ENCODE results near the gene RPS14.

Gene RPS14

DNA sequence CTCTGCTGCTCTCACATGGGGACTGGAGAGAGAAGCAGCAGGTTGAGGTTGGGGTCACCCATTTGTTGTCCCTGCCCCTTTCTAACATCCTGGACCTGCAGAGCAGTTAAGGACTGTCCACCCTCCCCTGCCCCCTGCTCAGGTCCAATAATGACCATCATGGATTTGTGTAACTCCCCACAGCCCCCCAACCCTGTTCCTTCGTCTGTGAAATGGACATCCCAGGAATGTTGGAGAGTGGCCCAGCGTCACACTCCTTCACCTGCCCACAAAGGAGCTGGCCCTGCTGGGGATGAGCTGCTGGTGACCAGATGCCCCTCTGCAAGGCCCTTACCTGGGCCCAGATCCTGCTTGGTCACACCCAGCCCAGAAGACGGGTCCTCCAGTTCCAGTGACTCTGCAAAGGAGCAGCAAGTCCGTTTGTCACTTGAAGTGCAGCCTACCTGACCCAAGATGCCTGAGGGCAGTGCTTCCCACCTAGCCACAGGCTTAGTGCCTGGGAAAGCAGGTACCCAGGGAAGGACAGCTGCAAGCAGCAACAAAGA is 47.2 kb downstream of the RPS14 start:
- in situ Hi-C loops (cut with HindIII; ENCODE audit: low sequenced_read_pairs) = loop anchor here (5.0 kb wide), 2 partner anchors 50 to 105 kb away; partner anchors contain the start of gene NDST1

DNA sequence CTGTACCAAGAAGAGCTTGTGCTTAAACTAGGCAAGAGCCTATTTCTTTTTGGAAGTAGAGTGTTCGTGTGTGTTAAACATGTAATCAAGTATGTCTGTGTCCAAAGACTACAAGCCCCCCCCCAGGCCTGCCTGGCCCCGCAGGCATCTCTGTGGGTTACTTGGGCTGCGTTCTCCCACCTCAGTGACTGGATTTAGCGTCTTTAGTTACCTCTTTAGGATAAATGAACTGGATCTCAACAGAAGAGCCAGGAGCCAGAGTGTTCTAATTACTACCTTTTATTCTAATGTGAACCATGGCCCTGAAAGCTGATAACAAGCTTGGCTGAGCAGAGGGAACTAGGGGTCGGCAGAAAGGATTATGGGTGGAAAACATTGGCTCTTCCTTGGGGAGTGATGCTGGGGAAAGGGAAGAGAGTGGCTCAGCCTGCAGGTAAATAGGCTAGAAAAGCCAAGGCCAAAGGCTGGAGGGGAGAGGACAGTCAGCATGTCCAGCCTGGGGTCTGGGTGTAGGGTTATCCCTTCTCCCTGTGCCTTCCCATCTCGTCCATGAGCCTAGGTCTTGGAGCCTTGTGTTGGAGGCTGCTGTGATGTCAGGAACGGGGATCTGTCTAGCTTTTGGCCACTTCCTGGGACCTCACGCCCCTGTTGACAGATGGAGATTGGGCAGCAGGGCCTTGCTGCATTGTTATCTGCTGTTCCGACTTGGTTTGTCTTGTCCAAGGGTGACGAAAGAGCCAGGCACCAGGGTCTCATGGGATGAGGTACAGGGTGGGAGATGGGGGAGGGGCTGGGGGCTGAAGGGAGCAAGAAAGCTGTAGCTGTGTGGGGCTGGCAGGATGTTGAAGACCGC is 47.9 kb downstream of the RPS14 start:
- in situ Hi-C loops (cut with HindIII; ENCODE audit: low sequenced_read_pairs) = loop anchor here (5.0 kb wide), 2 partner anchors 51 to 106 kb away; partner anchors contain the start of gene NDST1

DNA sequence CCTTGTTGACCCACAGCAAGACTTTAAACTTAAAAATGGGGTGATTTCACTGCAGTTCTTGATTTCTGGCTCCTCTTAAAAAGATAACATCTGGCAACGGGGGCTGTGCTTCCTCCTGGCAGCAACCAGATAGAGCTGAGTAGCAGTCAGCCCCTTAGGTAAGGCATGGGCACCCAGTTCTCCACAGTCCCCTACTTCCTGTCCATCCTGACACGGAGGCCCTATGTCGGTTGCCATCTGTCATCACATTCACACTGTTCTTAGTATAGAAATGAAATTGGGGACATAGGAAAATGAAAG is 48.5 kb downstream of the RPS14 start:
- in situ Hi-C loops (cut with HindIII; ENCODE audit: low sequenced_read_pairs) = loop anchor here (5.0 kb wide), 2 partner anchors 51 to 106 kb away; partner anchors contain the start of gene NDST1

DNA sequence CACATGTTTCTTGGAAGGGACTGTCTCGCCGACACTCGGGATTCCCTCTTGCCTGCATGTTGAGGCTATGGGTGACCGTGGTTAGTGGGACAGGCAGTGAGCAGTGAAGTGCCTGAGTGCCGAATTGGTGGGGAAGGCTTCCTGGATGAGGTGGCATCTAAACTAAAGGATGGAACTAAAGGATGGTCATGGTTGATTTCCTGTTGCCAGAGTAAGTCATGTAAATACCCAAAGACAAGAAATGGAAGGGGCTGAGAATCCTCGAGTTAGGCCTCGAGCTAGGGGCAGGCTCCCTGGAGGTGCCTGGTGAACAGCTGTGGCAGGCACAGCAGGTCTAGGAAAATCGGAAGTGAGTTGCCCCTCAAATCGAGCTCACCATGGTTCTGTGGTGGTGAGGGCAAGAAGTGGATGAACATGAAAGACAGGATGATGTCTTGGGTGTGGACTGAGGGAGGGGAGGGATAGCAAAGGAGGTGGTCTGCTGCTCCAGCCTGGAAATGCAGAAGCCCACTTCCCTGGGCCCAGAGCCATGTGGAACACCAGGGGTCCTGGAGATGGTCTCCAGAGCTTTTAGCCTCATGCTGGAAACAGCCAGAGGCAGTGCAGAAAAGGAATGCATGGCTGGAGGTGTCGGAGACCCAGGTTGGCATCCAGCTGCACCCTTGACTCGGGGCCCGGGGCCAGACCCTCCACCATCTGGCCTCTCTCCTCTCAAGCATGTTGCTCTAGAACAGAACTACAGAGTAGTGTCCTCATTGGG is 49.0 kb downstream of the RPS14 start:
- in situ Hi-C loops (cut with HindIII; ENCODE audit: low sequenced_read_pairs) = loop anchor here (5.0 kb wide), 2 partner anchors 52 to 107 kb away; partner anchors contain the start of gene NDST1

DNA sequence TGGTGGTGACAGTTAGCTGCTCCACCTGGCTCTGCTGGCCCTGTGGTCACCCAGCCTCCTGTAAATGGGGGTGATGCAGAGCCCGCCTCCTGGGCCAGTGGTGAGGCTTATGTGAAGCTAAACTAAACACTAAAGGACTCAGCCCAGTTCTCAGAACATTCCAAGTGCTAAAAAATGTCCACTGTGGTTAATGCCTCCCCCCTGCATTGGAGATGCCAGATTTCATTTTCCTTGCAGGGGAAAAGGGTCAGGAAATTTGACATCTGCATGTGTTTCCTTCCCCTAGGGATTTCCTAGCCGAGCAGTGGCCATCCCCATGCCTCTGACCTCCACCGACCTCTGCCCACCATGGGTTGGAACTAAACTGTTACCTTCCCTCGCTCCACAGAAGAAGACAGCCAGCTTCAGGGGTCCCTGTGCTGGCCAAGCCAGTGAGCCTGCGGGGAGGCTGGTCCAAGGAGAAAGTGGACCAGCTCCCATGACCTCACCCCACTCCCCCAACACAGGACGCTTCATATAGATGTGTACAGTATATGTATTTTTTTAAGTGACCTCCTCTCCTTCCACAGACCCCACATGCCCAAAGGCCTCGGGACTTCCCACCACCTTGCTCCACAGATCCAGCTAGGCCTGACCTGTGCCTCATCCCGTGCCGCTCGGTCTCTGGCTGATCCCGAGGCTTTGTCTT is 49.9 kb downstream of the RPS14 start:
- in situ Hi-C loops (cut with HindIII; ENCODE audit: low sequenced_read_pairs) = loop anchor here (5.0 kb wide), 2 partner anchors 53 to 108 kb away; partner anchors contain the start of gene NDST1

DNA sequence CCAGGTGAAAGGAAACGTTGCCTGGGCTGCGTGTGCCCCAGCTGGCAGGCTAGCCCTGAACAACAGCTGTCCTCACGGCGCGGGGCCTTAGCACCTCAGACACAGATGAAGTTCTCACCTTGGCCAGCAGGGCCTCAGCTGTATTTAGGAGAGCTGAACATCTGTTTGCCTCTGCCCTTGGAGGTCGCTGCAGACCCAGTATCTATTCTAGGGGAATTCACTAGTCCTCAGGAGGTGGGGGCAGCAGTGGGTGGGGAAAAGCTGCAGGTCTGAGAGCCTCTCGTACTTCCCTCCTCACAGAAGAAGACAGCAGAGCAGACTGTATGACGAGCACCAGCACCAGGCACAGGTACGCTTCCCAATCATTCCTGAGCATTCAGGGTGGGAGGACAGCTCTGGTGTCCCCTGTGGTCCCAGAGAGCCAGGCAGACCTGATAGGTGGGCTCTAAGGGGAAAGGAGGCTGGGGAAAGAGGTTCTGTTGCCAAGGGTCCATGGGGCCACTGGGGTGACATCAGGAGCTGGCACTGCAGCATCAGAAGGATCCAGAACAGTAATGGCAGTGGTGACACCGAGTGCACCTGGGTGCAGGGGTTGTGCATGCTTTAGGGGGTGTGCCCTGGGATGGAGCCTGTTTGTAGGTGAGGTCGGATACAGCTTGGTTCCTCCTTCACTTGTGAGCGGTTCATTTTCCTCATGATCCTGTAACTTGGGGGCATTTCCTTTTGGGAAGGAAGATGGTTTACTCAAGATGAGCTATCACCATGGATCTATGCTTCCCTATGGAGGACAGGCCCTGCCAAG is 50.6 kb downstream of the RPS14 start:
- in situ Hi-C loops (cut with HindIII; ENCODE audit: low sequenced_read_pairs) = no loop called here

DNA sequence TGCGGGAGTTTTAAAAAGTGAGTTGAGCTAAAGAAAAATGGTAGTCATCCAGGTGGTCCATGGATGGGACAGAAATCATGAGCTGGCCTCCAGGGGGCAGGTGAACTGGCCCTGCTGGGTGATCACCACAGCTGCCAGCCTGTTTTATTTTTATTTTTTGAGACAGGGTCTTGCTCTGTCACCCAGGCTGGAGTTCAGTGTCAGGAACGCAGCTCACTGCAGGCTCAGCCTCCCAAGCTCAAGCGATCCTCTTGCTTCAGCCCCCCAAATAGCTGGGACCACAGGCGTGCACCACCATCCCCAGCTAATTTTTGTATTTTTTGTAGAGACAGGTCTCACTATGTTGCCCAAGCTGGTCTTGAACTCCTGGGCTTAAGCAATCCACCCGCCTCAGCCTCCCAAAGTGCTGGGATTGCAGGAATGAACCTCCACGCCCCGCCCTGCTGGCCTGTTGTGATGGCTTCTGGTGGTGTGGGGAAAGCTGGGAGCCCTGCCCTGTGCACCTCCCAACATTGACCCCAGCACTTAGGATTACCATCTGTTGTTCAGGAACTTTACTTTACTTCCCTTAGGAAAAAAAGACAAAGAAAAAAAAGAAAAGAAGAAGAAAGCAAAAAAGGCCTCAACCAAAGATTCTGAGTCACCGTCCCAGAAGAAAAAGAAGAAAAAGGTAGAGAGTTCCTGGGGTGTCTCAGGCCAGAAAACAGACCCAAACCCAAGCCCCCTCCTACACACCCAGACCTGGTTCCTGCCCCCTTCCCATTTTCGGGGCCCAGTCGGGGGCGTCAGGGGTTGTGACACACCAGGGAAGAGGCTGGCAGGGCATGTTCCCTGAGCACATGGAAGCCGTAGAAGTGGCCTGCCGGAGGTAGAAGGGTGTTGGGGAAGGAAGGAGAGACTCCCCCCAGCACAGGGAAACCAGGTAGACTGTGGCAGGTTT is 51.5 kb downstream of the RPS14 start:
- in situ Hi-C loops (cut with HindIII; ENCODE audit: low sequenced_read_pairs) = no loop called here

DNA sequence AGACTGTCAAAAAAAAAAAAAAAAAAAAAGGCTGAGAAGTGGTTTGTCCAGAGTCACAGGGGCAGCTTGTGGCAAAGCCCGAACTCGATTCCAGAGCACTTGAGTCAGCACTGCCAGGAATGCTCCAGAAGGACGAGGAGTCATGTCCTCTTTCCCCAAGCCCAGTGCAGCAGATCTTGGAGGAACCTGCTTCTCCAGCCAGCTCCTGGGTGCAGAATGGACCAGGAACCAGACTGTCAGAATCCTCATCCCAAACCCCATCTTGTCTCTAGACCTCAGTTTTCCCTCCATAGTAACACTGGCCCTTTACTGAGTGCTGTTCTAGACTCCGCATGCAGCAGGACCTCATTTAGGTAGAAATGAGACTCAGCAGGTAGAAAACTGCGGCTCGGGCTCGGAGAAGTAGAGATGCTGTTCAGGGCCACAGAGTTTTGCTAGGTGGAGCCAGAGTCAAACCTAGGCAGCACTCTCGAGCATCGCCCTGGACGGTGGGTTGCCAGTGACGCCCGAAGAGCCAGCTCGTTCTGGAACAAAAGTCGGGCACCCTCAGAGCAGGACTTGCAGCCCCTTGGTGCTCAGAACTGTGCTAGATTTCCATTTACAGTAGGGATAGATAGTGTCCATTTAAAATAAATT is 52.3 kb downstream of the RPS14 start:
- in situ Hi-C loops (cut with HindIII; ENCODE audit: low sequenced_read_pairs) = no loop called here

DNA sequence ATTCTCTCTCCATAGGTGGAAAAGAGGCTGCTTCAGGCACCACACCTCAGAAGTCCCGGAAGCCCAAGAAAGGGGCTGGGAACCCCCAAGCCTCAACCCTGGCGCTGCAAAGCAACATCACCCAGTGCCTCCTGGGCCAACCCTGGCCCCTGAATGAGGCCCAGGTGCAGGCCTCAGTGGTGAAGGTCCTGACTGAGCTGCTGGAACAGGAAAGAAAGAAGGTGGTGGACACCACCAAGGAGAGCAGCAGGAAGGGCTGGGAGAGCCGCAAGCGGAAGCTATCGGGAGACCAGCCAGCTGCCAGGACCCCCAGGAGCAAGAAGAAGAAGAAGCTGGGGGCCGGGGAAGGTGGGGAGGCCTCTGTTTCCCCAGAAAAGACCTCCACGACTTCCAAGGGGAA is 53.3 kb downstream of the RPS14 start:
- in situ Hi-C loops (cut with HindIII; ENCODE audit: low sequenced_read_pairs) = no loop called here

DNA sequence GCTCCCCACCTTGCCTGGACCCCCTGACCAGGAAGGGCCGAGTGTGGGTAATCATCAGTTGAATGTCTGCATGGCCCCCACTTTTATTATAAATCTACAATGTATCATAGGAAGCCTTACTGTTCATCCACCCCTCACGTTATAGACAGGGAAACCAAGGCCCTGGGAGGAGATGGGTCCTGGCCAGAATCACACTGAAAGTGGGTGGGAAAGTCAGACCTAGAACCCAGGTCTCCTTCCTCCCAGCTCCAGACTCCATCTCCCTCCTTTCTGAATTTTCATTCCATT is 53.9 kb downstream of the RPS14 start:
- in situ Hi-C loops (cut with HindIII; ENCODE audit: low sequenced_read_pairs) = no loop called here

DNA sequence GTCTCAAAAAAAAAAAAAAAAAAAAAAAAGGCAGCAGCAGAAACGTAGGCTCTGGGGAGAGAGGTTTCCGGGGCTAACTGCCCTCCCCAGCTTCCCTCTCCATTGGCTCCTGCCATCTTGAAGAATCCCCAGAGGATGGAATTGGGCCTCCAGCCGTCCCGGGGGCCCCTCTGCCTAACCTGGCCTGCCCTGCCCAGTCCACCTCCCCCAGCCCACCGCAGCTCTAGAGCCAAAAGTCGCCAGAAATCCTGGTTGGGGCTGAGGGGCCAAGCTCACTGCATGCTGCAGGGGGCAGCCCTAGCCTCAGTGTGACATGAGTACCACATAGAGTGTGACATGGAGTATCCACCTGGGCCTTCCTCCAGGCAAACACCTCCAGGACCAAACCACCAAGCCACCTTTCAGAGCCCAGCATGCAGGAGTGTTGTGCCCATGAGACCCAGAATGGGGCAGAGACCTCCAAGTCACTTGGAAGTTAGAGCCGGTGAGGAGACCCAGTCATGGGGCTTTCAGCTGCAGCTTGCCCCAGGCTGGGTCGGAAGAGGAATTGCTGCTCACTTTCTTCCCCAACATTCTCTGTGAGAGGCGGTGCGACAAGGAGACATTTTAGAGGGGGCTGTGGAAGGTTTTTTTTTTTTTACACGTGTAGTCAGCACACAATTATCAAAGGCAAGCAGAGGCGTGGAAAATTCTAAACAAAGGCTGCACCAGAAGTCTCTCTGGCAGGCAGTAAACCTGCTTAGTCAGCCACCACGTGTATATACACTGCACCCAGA is 54.4 kb downstream of the RPS14 start:
- in situ Hi-C loops (cut with HindIII; ENCODE audit: low sequenced_read_pairs) = no loop called here

DNA sequence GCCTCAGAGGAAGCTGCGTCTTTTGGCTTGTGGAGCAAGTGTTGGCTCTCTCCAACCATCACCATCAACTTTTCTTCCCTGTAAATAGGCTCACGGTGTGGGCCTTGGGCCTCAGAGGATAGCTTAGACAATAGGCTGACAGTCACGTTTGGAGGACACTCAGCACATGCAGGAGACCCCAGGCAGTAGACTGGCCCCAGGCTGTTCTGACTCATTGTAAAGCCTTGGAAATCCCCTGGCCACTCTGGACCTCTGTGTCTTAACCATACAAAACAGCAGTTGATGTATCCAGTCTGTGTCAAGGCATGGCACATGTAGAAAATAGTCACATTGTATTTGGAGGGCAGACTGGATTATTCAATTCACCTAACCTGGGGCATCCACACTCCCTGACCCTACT is 55.4 kb downstream of the RPS14 start:
- in situ Hi-C loops (cut with HindIII; ENCODE audit: low sequenced_read_pairs) = no loop called here

DNA sequence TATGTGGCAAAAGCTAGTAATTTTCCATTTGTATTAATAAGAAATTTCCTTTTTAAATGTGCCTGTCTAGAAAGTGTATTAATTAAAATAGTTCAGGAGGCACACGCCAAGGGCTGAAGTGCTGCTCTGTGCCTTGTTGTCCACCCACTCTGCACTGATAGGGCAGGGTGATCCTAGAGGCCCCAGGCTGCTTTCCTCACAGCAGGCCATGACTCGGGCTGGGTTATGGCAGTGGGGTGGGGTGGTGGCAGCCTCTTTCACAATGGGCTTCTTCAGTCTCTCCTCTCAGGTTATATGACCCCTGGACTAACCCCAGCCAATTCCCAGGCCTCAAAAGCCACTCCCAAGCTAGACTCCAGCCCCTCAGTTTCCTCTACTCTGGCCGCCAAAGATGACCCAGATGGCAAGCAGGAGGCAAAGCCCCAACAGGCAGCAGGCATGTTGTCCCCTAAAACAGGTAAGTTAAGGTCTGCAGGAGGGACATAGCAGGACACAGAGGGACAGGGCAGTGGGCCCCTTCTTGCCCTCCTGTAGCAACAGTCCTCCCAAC is 56.4 kb downstream of the RPS14 start:
- in situ Hi-C loops (cut with HindIII; ENCODE audit: low sequenced_read_pairs) = no loop called here

DNA sequence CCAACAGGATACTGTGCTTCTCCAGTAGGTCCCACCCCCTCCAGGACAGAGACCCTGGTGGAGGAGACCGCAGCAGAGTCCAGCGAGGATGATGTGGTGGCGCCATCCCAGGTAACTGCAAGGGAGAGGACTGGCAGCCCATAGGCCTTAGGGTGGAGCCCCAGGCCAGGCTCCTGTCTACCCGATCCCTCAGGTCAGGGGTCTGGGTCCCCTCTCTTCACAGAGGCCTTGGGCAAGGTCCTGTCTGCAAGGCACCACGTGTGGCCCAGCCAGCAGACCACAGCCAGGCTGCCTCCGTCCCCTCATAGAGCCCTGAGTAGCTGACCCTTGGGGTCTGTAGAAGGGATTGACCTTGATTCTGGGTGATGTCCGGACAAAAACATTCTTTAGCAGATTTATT is 56.9 kb downstream of the RPS14 start:
- in situ Hi-C loops (cut with HindIII; ENCODE audit: low sequenced_read_pairs) = no loop called here

All from endothelial cell of hepatic sinusoid (primary cell).